GM18868 (cell line): ENCODE data around the gene EPB41L2.
"Not testable (repeated sequence)": the region's sequence is repeated elsewhere in the genome, so short reads cannot be mapped to it uniquely, and the experiment has no call there.

Experiments used
- ATAC-seq: cut with Tn5 transposase; IDR thresholded peaks from one replicate; pipeline ENCODE4 v1.9.1; 2021; ENCODE audit warnings: mild to moderate bottlenecking, moderate library complexity; ENCODE audit not compliant: unreplicated experiment

Gene EPB41L2

DNA sequence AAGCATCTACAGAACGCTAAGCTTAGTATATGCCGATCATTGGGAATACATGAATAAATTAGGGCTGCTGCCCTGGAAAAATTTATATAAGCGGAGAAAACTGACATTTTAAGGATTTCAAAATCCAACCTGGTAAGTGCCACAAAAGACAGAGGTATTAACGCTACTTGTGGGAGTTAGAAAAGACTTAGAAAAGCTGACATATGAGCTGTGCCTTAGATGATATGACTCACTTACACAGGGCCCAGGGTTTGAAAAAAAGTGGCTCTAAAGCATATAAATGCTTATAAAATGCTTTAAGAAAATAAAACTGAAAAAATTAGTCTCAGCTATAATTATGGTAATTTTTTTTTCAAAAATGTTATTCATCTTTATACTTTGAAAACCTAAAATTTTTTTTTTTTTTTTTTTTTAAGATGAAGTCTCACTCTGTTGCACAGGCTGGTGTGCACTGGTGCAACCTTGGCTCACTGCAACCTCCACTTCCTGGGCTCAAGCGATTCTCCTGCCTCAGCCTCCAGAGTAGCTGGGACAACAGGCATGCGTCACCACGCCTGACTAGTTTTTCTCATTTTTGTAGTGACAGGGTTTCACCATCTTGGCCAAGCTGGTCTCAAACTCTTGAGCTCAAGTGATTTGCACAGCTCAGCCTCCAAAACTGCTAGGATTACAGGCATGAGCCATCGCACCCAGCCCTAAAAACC lies 25.7 kb downstream of the EPB41L2 start:
- ATAC-seq, result no peak

GRCh38 chr6:131036601-131037000 lies 26.4 kb downstream of the EPB41L2 start:
- ATAC-seq, result no peak

GRCh38 chr6:131036143-131036542 lies 26.9 kb downstream of the EPB41L2 start:
- ATAC-seq, result no peak

DNA sequence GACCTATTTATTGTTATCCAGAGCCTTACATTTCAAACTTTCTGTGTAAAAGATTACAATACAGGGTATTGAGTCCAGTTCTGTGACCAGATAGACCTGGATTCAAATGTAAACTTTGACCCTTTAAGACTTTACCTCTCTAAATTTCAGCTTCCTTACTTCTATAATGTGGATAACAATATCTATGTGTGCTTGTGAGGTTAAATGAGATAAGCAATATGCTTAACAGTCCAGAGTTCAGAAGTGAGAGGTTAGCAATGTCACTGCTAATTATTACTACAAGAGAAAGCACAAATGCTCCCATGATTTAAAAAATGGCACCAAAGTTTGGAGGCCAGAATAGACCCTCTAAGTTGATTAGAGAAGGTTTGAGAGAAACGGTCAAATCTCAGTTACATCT lies 27.5 kb downstream of the EPB41L2 start:
- no peak for ATAC-seq

GRCh38 chr6:131033631-131034030 lies 29.4 kb downstream of the EPB41L2 start:
- no peak for ATAC-seq

- ATAC-seq, result peak; percentile 99
Measured at GRCh38 chr6:131029626-131030297, 33.3 kb downstream of the EPB41L2 start.

DNA sequence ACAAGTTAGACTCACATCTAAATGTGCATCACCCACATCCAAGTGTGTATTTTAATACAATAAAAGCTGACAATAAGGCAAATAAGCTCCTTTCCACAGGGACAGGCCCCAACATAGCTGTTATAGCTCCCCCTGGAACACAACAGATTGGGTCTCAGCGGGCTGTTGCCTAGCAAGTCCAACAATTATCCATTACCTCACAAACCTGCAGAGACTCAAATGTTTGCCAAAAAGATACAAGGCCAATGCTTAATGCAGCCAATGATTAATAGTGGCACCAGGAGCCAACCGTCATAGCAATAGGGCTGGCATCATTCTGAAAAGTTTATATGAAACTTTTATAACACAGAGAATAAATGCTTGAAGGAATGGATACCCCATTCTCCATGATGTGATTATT lies 35.7 kb downstream of the EPB41L2 start:
- no peak for ATAC-seq

GRCh38 chr6:131026243-131026642 lies 36.8 kb downstream of the EPB41L2 start:
- ATAC-seq, result no peak

DNA sequence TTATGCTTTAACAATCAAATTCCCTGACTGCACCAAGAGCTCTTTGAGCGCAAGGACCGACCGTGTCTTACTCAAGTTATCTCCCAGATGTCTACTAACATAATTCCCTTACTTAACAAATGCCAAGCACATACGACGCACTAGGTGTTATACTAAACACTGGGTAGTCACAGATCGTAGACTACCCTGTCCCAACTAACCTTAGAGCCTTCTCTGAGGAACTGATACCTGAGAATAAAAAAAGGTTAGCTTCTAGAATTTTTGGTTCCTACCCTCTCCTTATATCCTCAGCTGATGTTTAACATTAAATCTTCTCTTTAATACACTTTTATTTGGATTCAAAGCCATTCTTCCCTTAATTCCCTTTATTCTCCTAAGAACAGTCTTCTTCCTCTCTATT lies 38.5 kb downstream of the EPB41L2 start:
- ATAC-seq, result peak; percentile 73

DNA sequence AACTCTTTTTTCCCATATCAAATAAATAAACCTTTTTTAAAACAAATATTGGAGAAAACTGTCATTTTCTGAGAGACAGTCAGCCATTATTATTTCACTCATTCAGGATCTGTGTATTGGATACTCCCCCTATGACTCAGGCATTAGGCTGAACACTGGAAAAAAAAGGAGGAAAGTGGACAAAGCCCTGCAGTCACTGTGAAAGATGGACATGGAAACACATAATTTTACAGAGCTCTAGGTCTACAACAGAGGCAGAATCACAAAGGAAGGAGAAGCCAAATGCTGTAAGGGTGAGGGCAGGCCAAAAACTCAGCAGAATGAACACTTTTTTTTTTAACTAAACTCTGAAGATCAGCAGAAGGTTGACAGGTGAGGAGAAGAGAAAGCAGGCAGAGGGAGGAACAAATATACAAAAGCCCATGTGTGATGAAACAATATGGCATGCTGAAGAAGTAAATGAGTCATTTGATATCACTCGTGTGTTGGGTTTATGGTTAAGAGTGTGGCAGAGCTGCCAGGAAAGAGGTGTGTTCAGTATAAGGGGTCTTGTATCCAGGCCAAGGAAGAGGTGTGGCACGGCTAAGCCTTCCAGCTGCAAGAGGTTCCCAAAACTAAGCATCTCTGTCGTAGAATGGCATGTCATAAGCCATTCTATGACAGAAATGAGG lies 39.1 kb downstream of the EPB41L2 start:
- ATAC-seq, result peak; percentile 27

DNA sequence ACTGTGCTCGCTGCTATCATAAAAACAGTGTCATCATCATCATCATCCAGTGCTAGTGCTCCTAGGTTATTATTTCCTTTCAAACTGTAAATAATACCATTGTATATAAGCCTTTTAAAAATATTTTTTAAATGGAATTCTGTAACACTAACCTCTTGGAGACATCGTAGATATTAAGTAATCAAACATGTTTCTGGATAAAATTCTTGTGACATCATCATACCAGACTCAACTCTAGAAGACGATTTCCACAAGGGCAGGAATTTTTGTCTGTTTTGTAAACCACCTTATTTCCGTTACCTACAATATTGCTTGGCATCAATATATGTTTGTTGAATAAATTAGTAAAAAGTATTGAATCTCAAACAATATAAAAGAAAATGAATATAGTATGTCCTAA lies 40.4 kb downstream of the EPB41L2 start:
- ATAC-seq, result no peak

GRCh38 chr6:131017962-131018361 lies 45.1 kb downstream of the EPB41L2 start:
- no peak for ATAC-seq

DNA sequence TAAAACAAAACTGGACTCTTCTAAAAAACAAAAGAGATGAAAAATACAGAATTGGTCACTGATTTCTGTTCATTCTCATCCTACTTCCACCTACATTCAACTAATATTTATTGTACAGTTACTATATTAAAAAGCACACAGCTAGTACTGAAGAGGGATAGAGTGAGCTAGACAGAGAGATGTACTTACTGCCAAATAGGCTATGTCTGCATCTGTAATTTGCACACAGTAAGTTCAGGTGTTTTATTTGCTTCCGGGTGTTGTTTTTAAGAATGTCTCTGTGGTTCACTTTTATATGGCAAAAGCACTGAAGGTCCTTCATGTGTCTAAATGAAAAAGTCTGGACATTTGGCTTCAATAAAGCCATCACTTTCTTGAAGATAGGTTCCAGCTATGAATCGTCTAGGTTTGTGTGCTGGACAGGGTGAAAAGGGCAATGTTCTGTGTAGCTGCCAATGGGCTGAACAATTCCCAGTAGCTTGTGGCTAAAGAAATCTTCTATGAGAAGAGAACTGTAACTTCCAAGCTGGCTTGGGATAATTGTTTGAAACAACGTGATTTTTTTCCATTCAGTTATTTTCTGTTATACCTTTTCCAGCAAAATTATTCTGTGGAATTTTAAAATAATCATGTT lies 47.3 kb downstream of the EPB41L2 start:
- ATAC-seq, result no peak

GRCh38 chr6:131015025-131015591 lies 47.9 kb downstream of the EPB41L2 start:
- no peak for ATAC-seq

- no peak for ATAC-seq
Measured at GRCh38 chr6:131014080-131014776, 48.8 kb downstream of the EPB41L2 start.

- no peak for ATAC-seq
Measured at GRCh38 chr6:131013495-131013894, 49.5 kb downstream of the EPB41L2 start.

DNA sequence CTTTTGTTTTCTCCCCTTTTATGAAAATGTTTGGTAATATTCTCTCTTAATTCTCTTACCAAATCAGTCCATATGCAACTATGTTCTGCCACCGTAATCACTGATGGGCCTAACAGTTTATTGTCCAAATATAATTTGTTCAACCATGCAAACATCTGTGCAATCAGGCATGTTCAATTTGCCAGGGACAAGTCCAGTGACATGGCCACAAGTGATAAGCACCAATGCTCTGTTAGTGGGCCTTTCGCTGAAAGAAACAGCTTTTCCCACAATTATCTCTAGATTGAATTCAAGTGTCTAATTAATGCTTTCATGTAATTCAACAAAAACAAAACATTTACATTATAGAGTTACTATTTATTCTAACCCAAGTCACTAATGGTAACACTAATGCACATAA lies 53.3 kb downstream of the EPB41L2 start:
- ATAC-seq, result no peak

DNA sequence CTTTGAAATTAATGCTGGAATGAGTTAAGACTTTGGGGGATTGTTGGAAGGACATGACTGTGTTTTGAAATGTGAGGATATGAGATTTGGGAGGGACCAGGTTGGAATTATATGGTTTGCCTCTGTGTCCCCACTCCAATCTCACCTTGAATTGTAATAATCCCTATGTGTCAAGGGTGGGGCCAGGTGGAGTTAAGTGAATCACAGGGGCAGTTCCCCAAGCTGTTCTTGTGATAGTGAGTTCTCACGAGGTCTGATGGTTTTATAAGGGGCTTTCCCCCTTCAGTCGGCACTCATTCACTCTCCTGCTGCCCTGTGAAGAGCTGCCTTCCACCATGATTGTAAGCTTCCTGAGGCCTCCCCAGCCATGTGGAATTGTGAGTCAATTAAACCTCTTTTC lies 54.1 kb downstream of the EPB41L2 start:
- not testable (repeated sequence) for ATAC-seq

- ATAC-seq, result not testable (repeated sequence)
Measured at GRCh38 chr6:131007964-131008363, 55.1 kb downstream of the EPB41L2 start.

DNA sequence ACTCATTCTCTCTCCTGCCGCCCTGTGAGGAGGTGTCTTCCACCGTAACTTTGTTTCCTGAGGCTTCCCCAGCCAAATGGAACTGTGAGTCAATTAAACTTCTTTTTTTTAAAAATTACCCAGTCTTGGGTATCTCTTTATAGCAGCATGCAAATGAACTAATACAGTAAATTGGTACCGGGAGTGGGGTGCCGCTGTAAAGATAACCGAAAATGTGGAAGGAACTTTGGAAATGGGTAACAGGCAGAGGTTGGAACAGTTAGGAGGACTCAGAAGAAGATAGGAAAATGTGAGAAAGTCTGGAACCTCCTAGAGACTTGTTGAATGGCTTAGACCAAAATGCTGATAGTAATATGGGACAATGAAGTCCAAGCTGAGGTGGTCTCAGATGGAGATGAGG lies 55.8 kb downstream of the EPB41L2 start:
- ATAC-seq, result no peak
